ENCODE measurements around the gene ZBTB33. TPM values are rescaled to one million over a fixed set of nuclear protein-coding genes. Genes with fewer than 3 reads are reported as not detected.

Gene ZBTB33
- total RNA-seq (13.0 TPM), polyA plus RNA-seq (ENCODE audit: insufficient read depth, low read depth, low replicate concordance) (4.4 TPM)
- long read RNA-seq, donor 1, full-length matches to known transcripts = 7 of 7 reads
- long read RNA-seq, donor 1, partial matches to known transcripts = 0 of 7 reads
- long read RNA-seq, donor 1, other reads (novel, unspliced or antisense) = 0 of 7 reads
- long read RNA-seq, donor 2, full-length matches to known transcripts = 9 of 9 reads
- long read RNA-seq, donor 2, partial matches to known transcripts = 0 of 9 reads
- long read RNA-seq, donor 2, other reads (novel, unspliced or antisense) = 0 of 9 reads
- long read RNA-seq, donor 3, full-length matches to known transcripts = 10 of 10 reads
- long read RNA-seq, donor 3, partial matches to known transcripts = 0 of 10 reads
- long read RNA-seq, donor 3, other reads (novel, unspliced or antisense) = 0 of 10 reads
- long read RNA-seq, donor 4, full-length matches to known transcripts = 6 of 6 reads
- long read RNA-seq, donor 4, partial matches to known transcripts = 0 of 6 reads
- long read RNA-seq, donor 4, other reads (novel, unspliced or antisense) = 0 of 6 reads
- long read RNA-seq, donor 5, full-length matches to known transcripts = 1 of 1 reads
- long read RNA-seq, donor 5, partial matches to known transcripts = 0 of 1 reads
- long read RNA-seq, donor 5, other reads (novel, unspliced or antisense) = 0 of 1 reads
- long read RNA-seq, donor 6, full-length matches to known transcripts = 13 of 13 reads
- long read RNA-seq, donor 6, partial matches to known transcripts = 0 of 13 reads
- long read RNA-seq, donor 6, other reads (novel, unspliced or antisense) = 0 of 13 reads
- long read RNA-seq, donor 7, full-length matches to known transcripts = 9 of 9 reads
- long read RNA-seq, donor 7, partial matches to known transcripts = 0 of 9 reads
- long read RNA-seq, donor 7, other reads (novel, unspliced or antisense) = 0 of 9 reads
- long read RNA-seq, donor 8, full-length matches to known transcripts = 6 of 6 reads
- long read RNA-seq, donor 8, partial matches to known transcripts = 0 of 6 reads
- long read RNA-seq, donor 8, other reads (novel, unspliced or antisense) = 0 of 6 reads
- long read RNA-seq, donor 9, full-length matches to known transcripts = 3 of 3 reads
- long read RNA-seq, donor 9, partial matches to known transcripts = 0 of 3 reads
- long read RNA-seq, donor 9, other reads (novel, unspliced or antisense) = 0 of 3 reads
- long read RNA-seq, donor 10, full-length matches to known transcripts = 6 of 6 reads
- long read RNA-seq, donor 10, partial matches to known transcripts = 0 of 6 reads
- long read RNA-seq, donor 10, other reads (novel, unspliced or antisense) = 0 of 6 reads

- Histone ChIP-seq H3K9ac (ENCODE audit: low read length in 3 of 3) (peak within 1 kb of the TSS; percentile 65 to 80 (median 69)), H3K36me3 (ENCODE audit: control insufficient read depth in 2 of 3, insufficient read depth in 3 of 3, low read length in 3 of 3) (peaks cover 0 to 10% (median 3%) of the 10 kb centered on the region in 3 donors), H3K4me1 (ENCODE audit: control insufficient read depth in 2 of 3, insufficient read depth in 2 of 3, low read depth in 1 of 3, low read length in 3 of 3) (peaks cover 0 to 3% (median 0%) of the 10 kb centered on the region in 3 donors), H3K27me3 (ENCODE audit: control insufficient read depth, insufficient read depth, low read length) (peaks cover 2% of the 10 kb centered on the region), H3K27ac (ENCODE audit: low read depth in 2 of 2, low read length in 2 of 2) (peak within 1 kb of the TSS; percentile 82 to 92), H3K9me3 (ENCODE audit: control insufficient read depth in 2 of 3, insufficient read depth in 1 of 3, low read length in 3 of 3) (peaks cover 0 to under 1% (median 0%) of the 10 kb centered on the region in 3 donors), H3K4me3 (ENCODE audit: low read length in 3 of 3) (peak within 1 kb of the TSS; percentile 80 to 90 (median 88))
- DNase-seq (peak; percentile 94 to 98 (median 95)), FAIRE-seq (peak; percentile 97)
- intact Hi-C loops (cut with DNase I) = no loop called here
- TF ChIP-seq CTCF (IDR thresholded peaks at IDR 0.05; ENCODE audit: borderline replicate concordance, extremely low read depth, insufficient read depth) = peak; percentile 36
These were observed at the start of gene ZBTB33 for GRCh38 chrX:120250522-120251271. Gene ZBTB33, plus strand, starts transcription at chrX:120250812. Its CDS starts 2,604 bp downstream, at chrX:120253416.

GRCh38 chrX:120200851-120201250 is 49.8 kb upstream of the ZBTB33 start:
- intact Hi-C loops (cut with DNase I) = no loop called here
- no peak for TF ChIP-seq CTCF (IDR thresholded peaks at IDR 0.05; ENCODE audit: borderline replicate concordance, extremely low read depth, insufficient read depth)
- DNase-seq (peak in 1 of 5 donors; percentile 31), FAIRE-seq (no peak)
- H3K4me1 ChIP-seq (ENCODE audit: control insufficient read depth in 2 of 3, insufficient read depth in 2 of 3, low read depth in 1 of 3, low read length in 3 of 3) = no peaks in the 10 kb centered on the region
- no peak overlapping the region for H3K9ac ChIP-seq (ENCODE audit: low read length in 3 of 3)
- H3K27ac ChIP-seq (ENCODE audit: low read depth in 2 of 2, low read length in 2 of 2) = no peak overlapping the region
- H3K27me3 ChIP-seq (ENCODE audit: control insufficient read depth, insufficient read depth, low read length) = no peaks in the 10 kb centered on the region
- H3K9me3 ChIP-seq (ENCODE audit: control insufficient read depth in 2 of 3, insufficient read depth in 1 of 3, low read length in 3 of 3) = no peaks in the 10 kb centered on the region
- H3K36me3 ChIP-seq (ENCODE audit: control insufficient read depth in 2 of 3, insufficient read depth in 3 of 3, low read length in 3 of 3) = no peaks in the 10 kb centered on the region
- no peak overlapping the region for H3K4me3 ChIP-seq (ENCODE audit: low read length in 3 of 3)

Measured in kidney (tissue), 22 donors.